SK-N-SH (cell line): ENCODE data around the gene TBC1D3B. TPM values are rescaled to one million over a fixed set of nuclear protein-coding genes. Genes with fewer than 3 reads are reported as not detected.
"Not testable (repeated sequence)": the region's sequence is repeated elsewhere in the genome, so short reads cannot be mapped to it uniquely, and the experiment has no call there.

Experiments
- CTCF ChIA-PET: fragments of 300-600, 350-600 bp; formaldehyde crosslinking; extraction: SDS; loops from one replicate; lab custom pipeline; 2021; lab: Yijun Ruan, JAX
- POLR2A ChIA-PET: fragments of 350-600 bp; sonication (Branson Sonifier 250); formaldehyde crosslinking; extraction: SDS; loops from one replicate; lab custom pipeline; 2020; ENCODE audit warnings: antibody characterized with exemption, inconsistent platforms; lab: Yijun Ruan, JAX
- DNase-seq: peaks from one replicate; pipeline ENCODE4 v3.0.0; 2012
- H2AFZ ChIP-seq: fragments of 200-600 bp; sonication (generic); 2 replicates; pipeline ENCODE4 v1.8.1; 2016; ENCODE audit warnings: antibody characterized with exemption, mild to moderate bottlenecking, low read depth
- H3F3A ChIP-seq: fragments of 200-600 bp; sonication (generic); replicated peaks from 2 replicates; pipeline ENCODE3; 2016; ENCODE audit warnings: antibody characterized with exemption, mild to moderate bottlenecking; ENCODE audit not compliant: insufficient read depth
- H3K27ac ChIP-seq, 2 experiments: fragments of 200-500 bp in 1 of 2; fragments of 200-600 bp in 1 of 2; sonication (Bioruptor generic) in 1 of 2; sonication (generic), shearing (Covaris generic) in 1 of 2; 2 replicates each; pipeline versions ENCODE4 v1.5.1 to v1.6.1; 2014 to 2016; ENCODE audit warnings: low read depth in 2 of 2, inconsistent platforms in 1 of 2, low read length in 1 of 2, mild to moderate bottlenecking in 1 of 2, mixed read lengths in 1 of 2
- H3K27me3 ChIP-seq: fragments of 200-600 bp; sonication (generic), shearing (Covaris generic); 2 replicates; pipeline ENCODE4 v1.6.1; 2016; ENCODE audit warnings: mixed run types; ENCODE audit not compliant: insufficient read depth
- H3K36me3 ChIP-seq, 2 experiments: fragments of 200-500 bp in 1 of 2; fragments of 200-600 bp in 1 of 2; sonication (Bioruptor generic) in 1 of 2; sonication (generic) in 1 of 2; replicated peaks in 1 of 2; 2 replicates each; pipeline versions ENCODE3 to v1.5.1; 2014 to 2016; ENCODE audit warnings: low read length in 1 of 2, mild to moderate bottlenecking in 1 of 2; ENCODE audit not compliant: insufficient read depth in 2 of 2, control insufficient read depth in 1 of 2
- H3K4me1 ChIP-seq, 2 experiments: fragments of 200-500 bp in 1 of 2; fragments of 200-600 bp in 1 of 2; sonication (Bioruptor generic) in 1 of 2; sonication (generic), shearing (Covaris generic) in 1 of 2; 2 replicates each; pipeline versions ENCODE4 v1.5.1 to v1.6.1; 2014 to 2016; ENCODE audit warnings: low read depth in 1 of 2, low read length in 1 of 2, mixed run types in 1 of 2; ENCODE audit not compliant: insufficient read depth in 2 of 2, control insufficient read depth in 1 of 2
- H3K4me2 ChIP-seq: fragments of 200-600 bp; sonication (generic), shearing (Covaris generic); 2 replicates; pipeline ENCODE4 v1.6.1; 2017; ENCODE audit warnings: mixed run types
- H3K4me3 ChIP-seq, 2 experiments: fragments of 200-500 bp in 1 of 2; fragments of 200-600 bp in 1 of 2; sonication (Bioruptor generic) in 1 of 2; sonication (generic), shearing (Covaris generic) in 1 of 2; 2 replicates each; pipeline versions ENCODE4 v1.5.1 to v1.8.1; 2014 to 2016; ENCODE audit warnings: low read depth in 2 of 2, inconsistent platforms in 1 of 2, low read length in 1 of 2, mild to moderate bottlenecking in 1 of 2, mixed read lengths in 1 of 2, moderate library complexity in 1 of 2
- H3K79me2 ChIP-seq: fragments of 200-600 bp; sonication (generic); 2 replicates; pipeline ENCODE4 v1.8.1; 2017; ENCODE audit warnings: mild to moderate bottlenecking; ENCODE audit not compliant: insufficient read depth
- H3K9ac ChIP-seq: fragments of 200-600 bp; sonication (generic); 2 replicates; pipeline ENCODE4 v1.6.1; 2017; ENCODE audit warnings: mixed run types
- H3K9me2 ChIP-seq: fragments of 200-600 bp; sonication (generic); 2 replicates; pipeline ENCODE4 v1.6.1; 2017; ENCODE audit warnings: mixed run types
- H3K9me3 ChIP-seq: fragments of 200-600 bp; sonication (generic); 2 replicates; pipeline ENCODE4 v1.6.1; 2017; ENCODE audit warnings: mixed run types, mild to moderate bottlenecking, moderate library complexity
- H4K20me1 ChIP-seq: fragments of 200-600 bp; sonication (generic); 2 replicates; pipeline ENCODE4 v1.6.1; 2017; ENCODE audit warnings: mild to moderate bottlenecking, mixed run types; ENCODE audit not compliant: insufficient read depth
- CTCF ChIP-seq: fragments of 200-600 bp; sonication (generic); IDR thresholded peaks from 2 replicates; pipeline ENCODE4 v1.6.1; 2017; ENCODE audit warnings: antibody characterized with exemption, mild to moderate bottlenecking, moderate library complexity
- IRF3 ChIP-seq: fragments of 150-350 bp; IDR thresholded peaks from 2 replicates; pipeline ENCODE4 v1.6.1; 2016; ENCODE audit warnings: mild to moderate bottlenecking, low read depth, low read length
- MAX ChIP-seq: IDR thresholded peaks from 2 replicates; pipeline ENCODE4 v1.4.0; 2012; ENCODE audit warnings: low read depth
- NFIC ChIP-seq: IDR thresholded peaks from 2 replicates; pipeline ENCODE4 v1.4.0; 2012; ENCODE audit warnings: borderline replicate concordance
- POLR2AphosphoS5 ChIP-seq: IDR thresholded peaks from 2 replicates; pipeline ENCODE4 v1.6.1; 2012; ENCODE audit warnings: low read depth, low read length
- RCOR1 ChIP-seq: fragments of 150-350 bp; IDR thresholded peaks from 2 replicates; pipeline ENCODE4 v1.6.1; 2017; ENCODE audit warnings: antibody characterized with exemption, low read length
- RXRA ChIP-seq: IDR thresholded peaks from 2 replicates; pipeline ENCODE4 v1.4.0; 2012; ENCODE audit warnings: low read depth, mild to moderate bottlenecking, borderline replicate concordance
- SIN3A ChIP-seq: IDR thresholded peaks from 2 replicates; pipeline ENCODE4 v1.6.1; 2012; ENCODE audit warnings: low read depth, mild to moderate bottlenecking, low read length, moderate library complexity, borderline replicate concordance
- TCF12 ChIP-seq: IDR thresholded peaks from 2 replicates; pipeline ENCODE4 v1.4.0; 2012
- USF1 ChIP-seq: IDR thresholded peaks from 2 replicates; pipeline ENCODE4 v1.4.0; 2012; ENCODE audit warnings: low read depth, borderline replicate concordance
- WGBS: methylation state at CpG from one replicate; pipeline ENCODE4 v1.1.6; 2017; ENCODE audit warnings: low lambda C conversion rate; 5-methylcytosine and 5-hydroxymethylcytosine counted together
- polyA plus RNA-seq, 3 experiments: library from polyadenylated mRNA; depleted of rRNA; stranded (reverse); fragments of >200 nt; gene quantifications; 2 replicates each; pipeline ENCODE4 v1.2.3, GENCODE V29; 2012

TBC1D3B gene
- polyA plus RNA-seq, 1 of the 3 experiments (the other 2 are of a cell fraction), result 3.7 TPM

GRCh38 chr17:36212966-36213365 lies 36.5 kb upstream of the TBC1D3B start:
- Histone ChIP-seq H3K9me3 (no peaks in the 10 kb centered on the region), H3K36me3 (no peaks in the 10 kb centered on the region), H3K4me1 (no peaks in the 10 kb centered on the region), H3K79me2 (no peaks in the 10 kb centered on the region), H3K9ac (no peak overlapping the region), H3K27me3 (peaks cover 27% of the 10 kb centered on the region; the same call in 1 of the 2 replicates), H3K4me2 (no peak overlapping the region), H3K4me3 (no peak overlapping the region), H2AFZ (no peak overlapping the region), H3K9me2 (no peaks in the 10 kb centered on the region), H4K20me1 (no peaks in the 10 kb centered on the region), H3K27ac (no peak overlapping the region), H3F3A (no peaks in the 10 kb centered on the region)
- no peak for DNase-seq
- 22% methylated on average over 3 of the region's 3 CpGs for WGBS
- POLR2A ChIA-PET, result no interaction called here
- CTCF ChIA-PET, result no interaction called here
- no peak for TF ChIP-seq TCF12
- TF ChIP-seq POLR2AphosphoS5, result no peak
- TF ChIP-seq MAX, result no peak
- TF ChIP-seq RCOR1, result no peak

- Histone ChIP-seq H3K9me2 (no peaks in the 10 kb centered on the region), H3K4me3 (no peak overlapping the region), H3K9me3 (no peaks in the 10 kb centered on the region), H3K4me1 (no peaks in the 10 kb centered on the region), H2AFZ (no peak overlapping the region), H3K79me2 (no peaks in the 10 kb centered on the region), H3K27me3 (peaks cover 27% of the 10 kb centered on the region; the same call in 1 of the 2 replicates), H3F3A (no peaks in the 10 kb centered on the region), H3K27ac (no peak overlapping the region), H3K4me2 (no peak overlapping the region), H3K36me3 (no peaks in the 10 kb centered on the region), H3K9ac (no peak overlapping the region), H4K20me1 (no peaks in the 10 kb centered on the region)
- TF ChIP-seq MAX (no peak), CTCF (no peak), SIN3A (no peak), NFIC (no peak), USF1 (no peak), IRF3 (no peak), RXRA (no peak), POLR2AphosphoS5 (no peak)
- 6% methylated on average over 4 of the region's 4 CpGs for WGBS
- ChIA-PET CTCF (no interaction called here), POLR2A (no interaction called here)
- no peak for DNase-seq
Observed at GRCh38 chr17:36212272-36212605, 35.8 kb upstream of the TBC1D3B start.

- H3K9ac ChIP-seq, H3F3A ChIP-seq, H3K4me2 ChIP-seq, H4K20me1 ChIP-seq, H3K4me1 ChIP-seq, H3K9me2 ChIP-seq, POLR2A ChIA-PET, H3K9me3 ChIP-seq, DNase-seq, H3K27ac ChIP-seq, H3K36me3 ChIP-seq, H3K4me3 ChIP-seq, H3K79me2 ChIP-seq, H2AFZ ChIP-seq, CTCF ChIA-PET: not testable (repeated sequence)
- H3K27me3 ChIP-seq, result peaks cover 27% of the 10 kb centered on the region; the same call in 1 of the 2 replicates
- 16% methylated on average over 9 of the region's 10 CpGs for WGBS
Observed at GRCh38 chr17:36211484-36212271, 35.2 kb upstream of the TBC1D3B start.

GRCh38 chr17:36210439-36211211 lies 34.2 kb upstream of the TBC1D3B start, which contains the start of gene CCL4L2:
Gene CCL4L2, plus strand, starts transcription at chr17:36211063.
- POLR2A ChIA-PET, H4K20me1 ChIP-seq, DNase-seq, H3K4me3 ChIP-seq, H3K9me2 ChIP-seq, H3K36me3 ChIP-seq, H3K9ac ChIP-seq, H3F3A ChIP-seq, H3K79me2 ChIP-seq, H3K27ac ChIP-seq, H3K4me1 ChIP-seq, H3K9me3 ChIP-seq, H2AFZ ChIP-seq, H3K4me2 ChIP-seq: not testable (repeated sequence)
- 3% methylated on average over 7 of the region's 7 CpGs for WGBS
- peaks cover 27% of the 10 kb centered on the region; the same call in 1 of the 2 replicates for H3K27me3 ChIP-seq
- CTCF ChIA-PET, result interaction anchor here (1.2 kb wide), 1 partner anchor 241 kb away, joined by 3 read pairs; no protein-coding TSS in a partner anchor
